HepG2 (cell line): Measurements from ENCODE around the gene MEIOC. TPM values are rescaled to one million over a fixed set of nuclear protein-coding genes. Genes with fewer than 3 reads are reported as not detected.

Experiments
- AHR ChIP-seq: IDR thresholded peaks from 2 replicates; pipeline ENCODE4 v1.6.1; 2018; ENCODE audit warnings: missing genetic modification reagents, missing compliant biosample characterization
- ARNTL ChIP-seq: sonication (generic); formaldehyde crosslinking; IDR thresholded peaks from 2 replicates; pipeline ENCODE4 v1.4.0; 2020; ENCODE audit warnings: mild to moderate bottlenecking, missing genetic modification reagents
- HOMEZ ChIP-seq: IDR thresholded peaks from 2 replicates; pipeline ENCODE4 v1.6.1; 2016; ENCODE audit warnings: low read depth
- MIER2 ChIP-seq: IDR thresholded peaks from 2 replicates; pipeline ENCODE4 v1.6.1; 2016; ENCODE audit warnings: missing biosample characterization, missing genetic modification reagents
- PCBP1 ChIP-seq: fragments of 200-400 bp; formaldehyde crosslinking; IDR thresholded peaks from 2 replicates; pipeline ENCODE4 v1.6.1; 2017; ENCODE audit warnings: mild to moderate bottlenecking, low read depth, low read length, borderline replicate concordance
- ZHX2 ChIP-seq, 2 experiments: sonication (generic) in 1 of 2; formaldehyde crosslinking in 1 of 2; IDR thresholded peaks; 2 replicates each; pipeline versions ENCODE4 v1.6.1 to v1.9.0; 2014 to 2022; ENCODE audit warnings: antibody characterized with exemption in 1 of 2, borderline replicate concordance in 1 of 2, inconsistent platforms in 1 of 2, low read depth in 1 of 2, missing genetic modification reagents in 1 of 2
- ZNF276 ChIP-seq: sonication (generic); formaldehyde crosslinking; IDR thresholded peaks from 2 replicates; pipeline ENCODE4 v1.4.0; 2020; ENCODE audit warnings: mild to moderate bottlenecking, low read depth, missing genetic modification reagents
- ZNF687 ChIP-seq: sonication (generic); formaldehyde crosslinking; IDR thresholded peaks from 2 replicates; pipeline ENCODE4 v1.5.1; 2020; ENCODE audit warnings: mild to moderate bottlenecking, missing genetic modification reagents, moderate library complexity
- ZNF788 ChIP-seq: sonication (generic); formaldehyde crosslinking; IDR thresholded peaks from 2 replicates; pipeline ENCODE4 v1.5.0; 2020; ENCODE audit warnings: mild to moderate bottlenecking, missing genetic modification reagents, borderline replicate concordance
- ZNF839 ChIP-seq: sonication (generic); formaldehyde crosslinking; IDR thresholded peaks from 2 replicates; pipeline ENCODE4 v1.4.0; 2020; ENCODE audit warnings: missing genetic modification reagents, mild to moderate bottlenecking, borderline replicate concordance
- ZSCAN20 ChIP-seq: sonication (generic); formaldehyde crosslinking; IDR thresholded peaks from 2 replicates; pipeline ENCODE4 v1.4.0; 2020; ENCODE audit warnings: missing genetic modification reagents, mild to moderate bottlenecking, borderline replicate concordance
- polyA plus RNA-seq, 8 experiments: library from polyadenylated mRNA; depleted of rRNA in 3 of 8; stranded (reverse) in 7 of 8; unstranded in 1 of 8; fragments of >200 nt; fragmentation: Illumina TruSeq in 4 of 8; extraction: Trizol in 4 of 8; gene quantifications; 2 replicates each; pipeline versions ENCODE4 v1.2.1 to v1.2.3, GENCODE V29; 2011 to 2016; ENCODE audit warnings: low read depth in 4 of 8, missing spikeins in 1 of 8, mixed read lengths in 1 of 8; ENCODE audit not compliant: insufficient read depth in 1 of 8
- total RNA-seq, 5 experiments: library from RNA; depleted of rRNA; stranded (reverse); fragments of >200 nt; fragmentation: Illumina TruSeq; extraction: Trizol; gene quantifications; 2 replicates each; pipeline ENCODE4 v1.2.3, GENCODE V29; 2016; ENCODE audit warnings: low read depth in 1 of 5

MEIOC gene
- total and polyA plus RNA-seq, 2 of the 13 experiments (the other 11 are each of a cell fraction or from before 2014, with no cell fraction given): 0.04 to 0.15 TPM

- TF ChIP-seq PCBP1: no peak
- TF ChIP-seq HOMEZ (CRISPR knock-in tag): peak; percentile 63; the same call in 1 of the 2 replicates
- peak; percentile 91 for TF ChIP-seq ZNF687 (CRISPR knock-in tag)
- TF ChIP-seq AHR (CRISPR knock-in tag): no peak
- TF ChIP-seq ZNF788 (CRISPR knock-in tag): peak; percentile 54; the same call in 1 of the 2 replicates
- TF ChIP-seq ZNF839 (CRISPR knock-in tag): 0 out of 2 replicates have a peak, but pooled peaks have one; percentile 16
- peak; percentile 45; the same call in 1 of the 2 replicates for TF ChIP-seq ARNTL (CRISPR knock-in tag)
- TF ChIP-seq ZNF276: peak; percentile 79; the same call in 1 of the 2 replicates
- no peak for TF ChIP-seq ZSCAN20
- peak; percentile 51; the same call in 1 of the 2 replicates for TF ChIP-seq MIER2 (CRISPR knock-in tag)
- 0 out of 2 replicates have a peak, but pooled peaks have one; percentile 49 for TF ChIP-seq ZHX2 (IDR thresholded peaks at IDR 0.05; ENCODE audit: low read depth)
- no peak for TF ChIP-seq ZHX2 (CRISPR knock-in tag; IDR thresholded peaks at IDR 0.05; ENCODE audit: borderline replicate concordance)
Measured at GRCh38 chr17:44608727-44609435, 47.4 kb upstream of the MEIOC start (continued).
